Activated naive CD4-positive, alpha-beta T cell treated with anti-CD3 and anti-CD28 coated beads, Interleukin-2, amount 10 ng/mL, durations not matched to agents 5 hours and 36 hours (primary cell): ENCODE results near the gene FOXD4L6. TPM values are rescaled to one million over a fixed set of nuclear protein-coding genes. Genes with fewer than 3 reads are reported as not detected.

Experiments
- total RNA-seq, 2 experiments: library from RNA; stranded (reverse); gene quantifications; one replicate each; pipeline ENCODE4 v1.2.3, GENCODE V29; 2021

FOXD4L6 gene
- total RNA-seq = under 1 TPM in 1 of 2 experiments, not detected in 1; 0.10 TPM

DNA sequence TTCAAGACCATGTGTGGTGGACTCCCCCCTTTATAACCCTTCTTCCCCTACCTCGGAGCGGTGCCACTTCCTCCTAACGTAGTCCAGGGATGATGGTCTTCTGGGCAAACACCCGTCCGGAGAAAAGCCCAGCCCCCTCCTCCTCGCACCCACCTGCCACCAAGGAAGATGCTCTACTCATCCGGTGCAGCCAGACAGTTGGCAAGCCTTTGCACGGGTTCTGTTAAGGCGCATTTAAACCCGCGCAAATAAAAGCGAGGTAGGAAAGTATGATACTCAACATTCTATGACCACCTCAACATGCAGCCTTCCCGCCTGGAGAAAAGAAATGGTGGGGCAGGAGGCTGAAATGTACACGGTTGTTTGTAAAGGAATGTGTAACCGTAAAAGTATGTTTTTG, at the start of gene FOXD4L6:
FOXD4L6 (minus strand) TSS at position 101 of the 400 bp plus-strand sequence. CDS start 298 bp downstream, outside the sequence.

Other genes starting within 250 kb of the FOXD4L6 start
- gene ZNG1F, start 60.6 kb upstream of the FOXD4L6 start, total RNA-seq = 1 to 10 TPM; 9.5 to 9.6 TPM